Kidney glomerular epithelial cell (primary cell): ENCODE results near the gene DHCR24.

Experiments used
- DNase-seq: peaks from one replicate; lab custom pipeline; 2025; lab: John Stamatoyannopoulos, UW

Gene DHCR24

DNA sequence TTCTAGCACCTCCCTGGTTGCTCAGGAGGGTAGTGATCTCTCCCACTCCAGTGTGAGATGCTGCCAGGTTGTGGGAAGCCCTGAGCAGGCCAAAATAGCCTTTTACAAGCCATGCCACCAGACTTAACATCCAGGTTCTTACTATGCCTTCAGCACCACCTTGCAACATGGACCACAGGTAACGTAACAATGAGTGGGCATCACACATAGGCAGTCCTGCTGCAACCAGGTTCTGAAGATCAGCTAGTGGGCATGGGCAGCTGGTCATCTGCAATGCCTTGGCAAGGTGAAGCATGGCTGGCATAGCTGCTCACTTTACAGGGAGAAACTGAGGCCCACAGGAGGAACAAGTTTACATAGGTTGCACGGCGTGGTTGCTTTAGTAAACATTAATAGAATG, 40.7 kb downstream of the DHCR24 start:
- no peak for DNase-seq

DNA sequence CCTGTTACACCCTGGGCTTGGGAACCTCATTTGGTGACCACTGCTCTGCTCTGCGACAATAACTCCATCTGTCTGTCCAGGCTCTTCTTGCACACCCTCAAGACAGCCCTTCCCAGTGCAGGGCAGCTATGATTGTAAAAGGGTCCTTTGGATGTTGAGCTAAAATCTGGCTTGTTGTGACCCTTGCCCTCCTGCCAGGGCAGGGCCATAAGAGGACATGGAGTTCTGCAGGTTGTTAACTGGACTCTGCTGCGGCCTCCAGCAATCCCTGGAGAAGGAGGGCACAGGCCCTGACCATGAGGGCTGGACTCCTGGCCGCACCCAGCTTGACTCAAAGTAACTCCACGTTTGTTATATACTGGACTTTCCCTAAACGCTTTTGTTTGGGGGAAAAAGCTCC, 41.2 kb downstream of the DHCR24 start:
- no peak for DNase-seq

DNA sequence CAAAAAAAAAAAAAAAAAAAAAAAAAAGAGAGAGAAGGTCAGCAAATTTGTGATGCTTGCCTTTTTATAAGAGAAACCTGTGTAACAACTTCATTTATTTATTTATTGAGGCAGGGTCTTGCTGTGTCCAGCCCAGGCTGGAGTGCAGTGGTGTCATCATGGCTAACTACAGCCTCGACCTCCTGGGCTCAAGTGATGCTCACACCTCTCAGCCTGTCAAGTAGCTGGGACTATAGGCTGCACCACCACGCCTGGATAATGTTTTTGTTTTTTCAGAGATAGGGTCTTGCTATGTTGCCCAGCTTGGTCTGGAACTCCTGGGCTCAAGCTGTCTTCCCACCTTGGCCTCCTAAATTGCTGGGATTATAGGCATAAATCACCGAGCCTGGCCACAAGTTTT, 42.4 kb downstream of the DHCR24 start:
- no peak for DNase-seq

DNA sequence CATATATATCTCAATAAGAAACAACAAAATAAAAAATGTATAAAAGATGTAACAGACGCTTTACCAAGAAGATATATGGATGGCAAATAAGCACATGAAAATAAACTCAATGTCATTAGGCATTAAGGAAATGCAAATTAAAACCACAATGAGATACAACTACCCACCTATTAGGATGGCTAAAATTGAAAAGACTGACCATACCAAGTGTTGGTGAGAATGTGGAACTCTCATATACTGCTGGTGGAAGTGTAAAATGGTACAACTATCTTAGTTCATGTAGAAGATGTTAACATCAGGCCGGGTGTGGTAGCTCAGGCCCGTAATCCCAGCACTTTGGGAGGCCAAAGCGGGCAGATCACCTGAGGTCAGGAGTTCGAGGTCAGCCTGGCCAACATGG, 43.5 kb downstream of the DHCR24 start:
- no peak for DNase-seq

DNA sequence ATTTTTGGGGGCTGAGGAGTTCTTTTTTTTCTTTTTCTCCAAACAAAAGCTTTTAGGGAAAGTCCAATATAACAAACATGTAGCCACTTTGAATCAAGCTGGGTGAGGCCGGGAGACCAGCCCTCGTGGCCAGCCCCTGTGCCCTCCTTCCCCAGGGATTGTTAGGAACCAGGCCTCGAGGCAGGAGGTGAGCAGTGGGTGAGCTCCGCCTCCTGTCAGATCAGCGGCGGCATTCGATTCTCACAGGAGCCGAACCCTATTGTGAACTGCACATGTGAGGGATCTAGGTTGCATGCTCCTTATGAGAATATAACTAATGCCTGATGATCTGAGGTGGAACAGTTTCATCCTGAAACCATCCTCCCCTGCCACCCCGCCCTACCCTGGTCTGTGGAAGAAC, 44.0 kb downstream of the DHCR24 start:
- no peak for DNase-seq

DNA sequence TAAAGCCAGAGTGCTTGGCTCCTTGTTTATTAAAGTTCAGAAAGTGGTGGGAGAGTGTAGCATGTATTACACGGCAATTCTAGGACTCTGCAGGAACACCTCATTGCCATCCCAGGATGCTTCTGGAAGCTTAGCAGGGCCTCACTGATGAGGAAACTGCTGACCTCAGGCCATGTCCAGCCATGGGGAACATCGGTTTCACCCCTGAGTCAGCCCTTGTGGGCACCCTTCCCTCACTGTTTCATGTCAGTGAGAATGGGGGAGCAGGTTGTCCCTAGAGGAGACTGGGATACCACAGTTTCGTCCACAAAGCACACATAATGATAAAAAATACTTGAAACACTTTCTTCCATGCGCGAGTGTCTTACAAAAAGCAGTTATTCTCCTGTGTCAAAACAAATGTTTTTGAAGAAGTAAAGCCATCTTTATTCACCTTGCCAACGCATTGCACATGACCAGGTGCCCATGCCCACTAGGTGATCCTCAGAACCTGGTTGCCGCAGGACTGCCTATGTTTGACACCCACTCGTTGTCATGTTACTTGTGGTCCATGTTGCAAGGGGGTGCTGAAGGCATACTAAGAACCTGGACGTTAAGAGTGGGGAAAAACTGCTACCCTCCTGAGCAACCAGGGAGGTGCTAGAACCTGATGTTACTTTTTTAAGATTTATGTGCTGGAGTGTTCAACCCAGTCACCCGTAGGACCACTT, 44.6 kb downstream of the DHCR24 start:
- DNase-seq, result no peak

DNA sequence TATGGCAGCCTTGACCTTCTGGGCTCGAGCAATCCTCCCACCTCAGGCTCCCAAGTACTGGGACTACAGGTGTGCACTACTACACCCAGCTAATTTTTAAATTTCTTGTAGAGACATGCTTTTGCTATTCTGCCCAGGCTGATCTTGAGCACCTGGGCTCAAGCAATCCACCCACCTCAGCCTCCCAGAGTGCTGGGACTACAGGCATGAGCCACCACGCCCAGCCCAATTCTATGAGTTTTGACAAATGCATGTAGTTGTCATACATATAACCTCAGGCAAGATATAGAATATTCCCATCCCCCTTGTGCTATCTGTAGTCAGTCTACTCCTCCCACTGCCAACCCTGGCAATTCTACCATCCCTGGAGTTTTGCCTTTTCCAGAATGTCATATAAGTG, 47.2 kb downstream of the DHCR24 start:
- DNase-seq, result no peak

DNA sequence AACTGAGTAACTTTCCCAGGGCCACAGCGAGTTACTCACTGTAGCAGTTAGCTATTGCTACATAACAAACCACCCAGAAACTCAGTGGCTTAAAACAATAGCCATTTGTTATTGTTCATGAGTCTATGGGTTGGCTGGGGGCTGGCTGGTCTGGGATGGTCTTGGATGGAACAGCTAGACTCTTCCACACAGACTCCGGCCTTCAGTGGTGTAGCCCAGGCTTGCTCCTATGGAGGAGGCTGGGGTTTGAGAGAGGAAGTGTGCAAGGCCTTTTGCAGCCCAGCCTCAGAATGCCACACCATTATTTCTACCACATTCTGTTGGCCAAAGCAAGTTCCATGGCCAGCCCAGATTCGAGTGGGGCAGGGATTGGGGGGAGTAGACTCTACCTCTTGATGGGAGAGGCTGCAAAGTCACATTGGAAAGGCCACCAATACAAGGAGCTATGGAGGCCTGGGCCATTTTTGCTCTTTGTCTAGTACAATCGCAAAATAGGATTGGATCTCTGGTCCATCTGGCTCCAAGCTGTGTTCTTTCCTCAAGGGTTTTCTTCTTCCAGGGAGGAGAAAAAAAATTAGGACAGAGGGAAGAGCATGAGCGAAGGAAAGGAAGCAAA, 48.3 kb downstream of the DHCR24 start:
- DNase-seq, result no peak

DNA sequence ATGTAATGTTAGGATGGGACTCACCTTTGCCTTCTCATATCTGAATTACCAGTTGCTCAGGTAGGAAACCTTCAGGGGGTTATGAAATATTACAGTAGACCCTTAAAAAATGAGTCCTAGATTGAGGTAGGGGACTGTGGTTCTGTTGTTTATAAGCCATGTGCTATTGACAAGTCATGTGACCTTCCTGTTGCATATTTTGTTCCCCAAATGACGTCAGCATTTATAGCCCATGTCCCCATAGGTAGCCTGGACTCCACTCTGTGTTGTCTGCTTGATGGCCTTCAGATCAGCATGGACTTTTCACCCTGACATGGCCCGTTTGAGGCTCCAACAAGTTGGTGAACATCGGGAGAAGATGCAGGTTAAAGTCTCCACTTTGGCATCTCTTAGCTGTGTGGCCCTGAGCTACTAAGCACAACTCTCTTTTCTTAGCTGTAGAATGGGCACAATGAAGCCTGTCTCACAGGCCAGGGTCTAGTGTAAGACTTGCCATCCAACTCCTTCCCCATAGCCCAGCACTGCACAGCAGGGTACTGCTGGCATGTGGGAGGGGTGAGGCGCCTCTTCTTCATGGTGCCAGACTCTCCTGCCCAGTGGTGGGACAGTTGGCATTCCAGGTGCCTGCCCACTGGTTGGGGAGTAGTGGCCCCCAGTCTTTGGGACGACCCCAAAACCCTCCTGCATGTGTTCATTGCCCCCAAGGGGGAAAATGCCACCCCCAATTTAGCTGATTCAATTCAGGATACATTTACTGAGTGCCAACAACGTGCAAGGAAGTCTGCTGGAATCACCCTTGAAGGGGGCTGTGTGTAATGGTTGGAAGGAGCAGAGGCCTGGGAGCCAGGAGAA, 49.8 kb downstream of the DHCR24 start:
- DNase-seq, result no peak

DNA sequence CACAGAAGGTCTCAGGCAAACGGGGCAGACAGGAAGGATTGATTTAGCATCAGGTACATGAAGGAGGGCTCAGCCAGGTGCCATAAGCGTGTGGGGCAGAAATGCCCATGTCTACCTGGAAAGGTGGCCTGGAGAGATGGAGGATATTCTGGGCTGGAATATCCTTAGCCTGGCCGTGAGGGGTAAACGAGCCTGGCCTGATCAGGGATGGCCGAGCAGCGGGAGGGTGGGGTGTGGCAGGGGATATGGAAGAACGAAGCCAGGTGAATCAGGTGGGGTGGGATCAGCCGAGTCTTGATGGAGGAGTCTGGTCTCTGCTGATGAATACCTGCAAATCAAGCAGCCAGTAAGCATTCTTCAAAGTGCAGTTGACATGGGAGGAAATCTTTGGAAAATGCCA, 50.4 kb downstream of the DHCR24 start:
- no peak for DNase-seq

DNA sequence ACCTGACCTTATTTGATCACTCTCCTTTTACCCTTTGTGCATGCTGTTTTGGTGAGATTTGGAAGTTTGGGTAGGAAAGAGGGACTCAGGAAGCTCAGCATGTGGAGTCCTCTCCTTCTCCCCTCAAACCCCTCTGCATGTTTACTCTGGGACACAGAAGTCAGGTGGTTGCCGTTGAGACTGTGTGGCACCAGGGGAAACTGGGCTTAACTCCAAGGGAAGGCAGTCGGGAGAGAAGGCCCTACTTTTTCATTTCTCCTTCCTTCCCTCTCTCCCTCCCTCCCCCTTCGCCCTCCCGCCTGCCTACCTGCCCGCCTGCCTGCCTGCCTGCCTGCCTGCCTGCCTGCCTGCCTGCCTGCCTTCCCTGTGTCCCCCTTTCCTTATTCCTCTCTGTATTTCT, 51.0 kb downstream of the DHCR24 start:
- no peak for DNase-seq

DNA sequence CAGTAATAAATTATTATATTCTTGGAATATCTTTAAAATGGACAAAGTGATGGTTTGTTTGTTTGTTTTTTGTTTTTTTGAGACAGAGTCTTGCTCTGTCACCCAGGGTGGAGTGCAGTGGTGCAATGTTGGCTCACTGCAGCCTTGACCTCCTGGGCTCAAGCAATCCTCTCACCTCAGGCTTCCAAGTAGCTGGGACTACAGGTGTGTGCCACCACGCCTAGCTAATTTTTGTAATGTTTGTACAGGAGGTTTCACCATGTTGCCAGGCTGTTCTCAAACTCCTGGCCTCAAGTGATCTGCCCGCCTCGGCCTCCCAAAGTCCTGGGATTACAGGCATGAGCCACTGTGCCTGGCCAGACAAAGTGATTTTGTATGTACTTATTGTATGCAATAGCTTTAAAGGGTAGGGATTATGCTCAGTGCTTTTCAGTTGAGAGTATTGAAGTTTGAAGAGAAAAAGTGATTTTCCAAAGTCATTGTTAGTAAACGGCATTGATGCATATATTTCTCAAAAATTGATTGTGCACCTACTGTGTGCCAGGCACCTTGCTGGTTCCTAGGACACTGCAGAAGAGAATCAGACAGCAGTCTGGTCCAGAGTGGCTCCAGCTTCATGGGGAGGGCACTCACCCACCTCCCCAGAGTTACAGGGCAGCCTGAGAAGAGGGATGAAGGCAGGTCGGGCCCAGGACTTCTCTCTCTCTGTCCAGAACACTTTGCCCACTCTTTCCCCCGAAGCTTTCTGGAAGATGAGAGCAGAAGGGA, 51.7 kb downstream of the DHCR24 start:
- DNase-seq, result no peak

DNA sequence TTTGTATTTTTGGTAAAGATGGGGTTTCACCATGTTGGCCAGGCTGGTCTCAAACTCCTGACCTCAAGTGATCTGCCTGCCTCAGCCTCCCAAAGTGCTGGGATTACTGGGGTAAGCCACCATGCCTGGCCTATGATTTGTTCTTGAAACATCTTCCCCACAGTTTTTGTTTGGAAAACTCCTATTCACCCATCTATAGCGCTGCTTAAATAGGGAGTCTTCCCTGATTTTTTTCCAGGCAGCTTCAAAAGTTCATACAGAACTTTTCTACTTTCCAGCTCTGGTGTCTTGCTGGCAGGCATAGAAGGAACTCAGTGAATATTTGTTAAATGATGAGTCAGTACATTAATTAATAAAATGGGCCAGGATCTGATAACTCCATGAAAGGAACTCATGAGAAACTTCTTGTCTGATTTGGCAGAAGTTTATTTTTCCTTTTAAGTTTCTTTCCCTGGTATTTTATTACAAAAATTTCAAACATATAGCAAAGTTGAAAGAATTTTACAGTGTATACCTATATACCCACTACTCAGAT, 52.9 kb downstream of the DHCR24 start:
- no peak for DNase-seq

DNA sequence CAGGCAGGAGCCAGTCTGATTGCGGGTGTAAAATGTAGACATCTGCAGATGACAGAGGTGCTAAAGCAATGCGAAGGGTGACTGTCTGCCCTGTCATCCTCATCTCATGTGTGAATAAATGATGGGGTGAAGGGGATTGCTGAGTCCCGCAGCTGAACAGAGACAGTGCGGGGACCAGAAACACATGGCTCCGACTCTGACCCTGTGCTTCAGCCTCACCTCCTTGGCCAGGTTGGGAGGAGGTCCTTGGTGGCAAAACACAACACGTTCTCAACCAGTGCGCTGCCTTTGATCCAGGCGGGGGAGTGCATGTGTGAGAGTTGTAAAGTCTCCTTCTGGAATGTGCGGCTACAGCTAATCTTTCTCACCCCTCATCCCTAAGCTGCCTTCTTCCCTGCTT, 53.9 kb downstream of the DHCR24 start:
- no peak for DNase-seq

DNA sequence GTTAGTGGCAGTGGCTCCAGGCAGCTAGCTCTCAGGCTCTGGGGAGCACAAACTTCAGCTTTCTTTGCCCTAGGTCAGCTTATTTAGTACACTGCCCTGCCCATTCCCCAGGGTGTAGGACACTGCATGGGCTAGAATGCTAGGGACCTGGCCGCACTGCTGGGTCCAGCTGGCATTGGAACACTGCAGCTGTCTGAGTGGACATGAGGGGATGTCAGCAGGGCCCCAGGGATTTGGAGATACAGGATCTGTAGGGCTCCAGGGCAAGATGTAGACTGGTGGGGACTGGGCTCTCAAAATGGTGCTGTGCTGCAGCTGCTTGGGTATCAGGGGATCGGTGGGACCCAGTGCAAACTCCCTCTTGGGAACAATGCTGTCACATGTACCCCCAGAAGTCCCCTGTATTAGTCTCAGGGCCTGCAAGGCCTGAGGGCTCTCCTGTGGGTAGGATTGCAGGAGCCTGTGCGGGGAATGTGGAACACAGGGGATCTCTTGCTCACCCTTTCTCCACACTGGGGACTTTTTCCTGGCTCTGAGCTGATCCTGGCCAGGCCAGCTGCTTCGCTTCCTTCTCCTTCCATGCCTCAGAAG, 60.7 kb downstream of the DHCR24 start:
- no peak for DNase-seq

DNA sequence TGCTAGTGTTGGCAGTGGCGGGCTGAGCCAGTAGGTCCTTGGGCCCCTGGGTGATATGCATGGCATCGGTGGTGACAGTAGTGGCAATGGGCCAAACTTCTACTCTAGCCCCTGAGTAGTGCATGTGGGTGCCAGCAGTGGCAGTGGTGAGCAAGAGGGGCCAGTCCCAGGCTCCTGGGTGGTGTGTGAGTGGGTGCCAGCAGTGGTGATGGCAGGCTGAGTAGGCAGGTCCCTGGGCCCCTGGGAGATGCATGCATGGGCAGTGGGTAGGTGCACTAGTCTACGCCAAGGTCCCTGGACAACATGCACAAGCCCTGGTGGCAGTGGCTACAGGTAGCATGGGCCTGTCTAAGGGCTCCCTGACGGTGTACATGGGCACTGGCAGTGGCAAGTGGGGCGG, 61.3 kb downstream of the DHCR24 start:
- DNase-seq, result no peak

DNA sequence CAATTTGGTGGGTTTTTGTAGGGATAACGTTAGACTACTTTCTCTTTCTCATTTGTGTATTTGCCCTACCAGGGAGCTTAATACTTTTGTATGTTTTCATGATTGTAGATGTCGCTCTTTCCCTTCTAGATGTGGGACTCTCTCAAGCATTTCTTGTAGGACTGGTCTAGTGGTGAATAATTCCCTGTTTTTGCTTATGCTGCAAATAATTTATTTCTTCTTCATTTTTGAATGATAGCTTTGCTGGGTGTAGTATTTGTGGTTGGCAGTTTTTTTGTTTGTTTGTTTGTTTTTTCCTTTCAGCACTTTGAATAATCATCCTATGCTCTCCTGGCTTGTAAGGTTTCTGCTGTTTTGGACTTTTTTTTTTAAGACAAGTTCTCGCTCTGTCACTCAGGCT, 63.3 kb downstream of the DHCR24 start:
- no peak for DNase-seq

DNA sequence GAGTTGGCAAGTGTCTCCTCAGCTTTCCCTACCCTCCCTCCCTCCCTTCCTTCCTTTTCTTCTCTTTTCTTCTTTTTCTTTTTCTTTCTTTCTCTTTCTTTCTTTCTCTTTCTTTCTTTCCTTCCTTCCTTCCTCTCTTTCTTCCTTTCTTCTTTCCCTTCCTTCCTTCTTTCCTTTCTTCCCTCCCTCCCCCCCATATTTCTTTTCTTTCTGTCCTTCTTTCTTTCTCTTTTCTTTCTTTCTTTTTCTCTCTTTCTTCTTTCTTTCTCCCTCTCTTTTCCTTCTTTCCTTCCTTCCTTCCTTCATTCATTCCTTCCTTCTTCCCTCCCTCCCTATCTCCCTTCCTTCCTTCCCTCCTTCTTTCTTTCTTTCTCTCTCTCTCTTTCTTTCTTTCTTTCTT, 67.3 kb downstream of the DHCR24 start:
- DNase-seq, result no peak

DNA sequence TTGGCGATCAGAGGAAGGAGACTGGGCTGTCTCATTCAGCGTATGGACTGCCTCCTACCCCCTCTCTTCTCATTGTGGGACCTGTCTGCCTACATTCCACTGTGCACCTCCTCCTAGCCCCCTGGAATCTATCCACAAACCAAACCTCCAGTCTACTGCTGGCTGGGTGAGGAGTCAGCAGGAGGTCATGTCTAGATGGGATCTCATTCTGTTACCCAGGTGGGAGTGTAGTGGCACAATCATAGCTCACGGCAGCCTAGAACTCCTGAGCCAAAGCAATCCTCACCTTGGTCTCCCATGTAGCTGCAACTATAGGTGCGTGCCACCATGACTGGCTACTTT, 67.8 kb downstream of the DHCR24 start:
- no peak for DNase-seq

DNA sequence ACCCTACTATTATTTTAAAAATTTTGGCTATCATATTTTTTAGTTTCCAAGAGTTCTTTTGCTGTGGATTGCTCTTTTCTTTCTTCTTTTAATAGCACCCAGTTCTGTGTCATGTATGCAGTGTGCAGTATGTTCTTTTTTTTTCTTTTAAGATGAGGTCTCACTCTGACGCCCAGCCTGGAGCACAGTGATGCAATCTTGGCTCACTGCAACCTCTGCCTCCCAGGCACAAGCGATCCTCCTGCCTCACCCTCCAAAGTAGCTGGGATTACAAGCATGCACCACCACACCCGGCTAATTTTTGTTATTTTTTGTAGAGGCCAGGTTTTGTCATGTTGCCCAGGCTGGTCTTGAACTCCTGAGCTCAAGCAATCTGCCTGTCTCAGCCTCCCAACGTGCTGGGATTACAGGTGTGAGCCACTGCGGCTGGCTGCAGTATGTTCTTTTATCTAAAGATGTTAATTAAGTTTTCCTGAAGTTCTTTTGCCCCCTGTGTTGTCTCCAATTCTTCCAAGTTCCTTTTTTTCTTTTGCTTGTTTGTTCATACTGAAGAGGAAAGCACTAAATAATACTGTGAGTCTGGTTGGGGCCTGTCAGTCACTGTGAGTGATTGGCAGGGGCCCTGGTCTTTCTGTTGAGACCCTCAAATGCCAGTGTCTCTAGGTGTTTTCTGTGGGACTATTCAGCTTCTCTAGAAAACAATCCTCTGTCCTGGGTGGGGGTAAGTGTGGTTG, 68.4 kb downstream of the DHCR24 start:
- no peak for DNase-seq

DNA sequence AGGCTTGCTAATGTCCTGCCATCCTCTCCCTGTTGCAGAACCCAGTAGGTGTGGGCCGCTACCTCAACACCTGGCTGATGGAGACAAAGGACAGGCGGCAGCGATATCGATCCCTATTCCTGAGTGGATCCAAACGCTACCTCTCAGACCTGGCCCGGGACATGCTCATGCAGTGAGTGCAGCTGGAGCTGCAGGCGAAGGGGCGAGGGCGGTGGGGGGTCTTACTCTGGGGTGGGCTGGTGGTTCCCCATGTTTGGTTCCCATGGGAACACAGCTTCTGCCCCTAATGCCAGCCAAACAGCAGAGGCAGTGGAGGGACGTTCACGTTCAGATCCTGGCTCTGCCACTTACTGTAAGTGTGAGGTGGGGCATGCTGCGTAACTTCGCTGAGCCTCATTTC, 70.0 kb downstream of the DHCR24 start:
- no peak for DNase-seq
